Stimulated activated CD8-positive, alpha-beta memory T cell treated with anti-CD3 and anti-CD28 coated beads, Interleukin-12 subunit alpha, Interleukin-12 subunit beta, amount 100 ng/mL, for 24 hours (primary cell): ENCODE data around the gene CKLF.

ENCODE experiments used
- DNase-seq: peaks from one replicate; pipeline ENCODE4 v3.0.0-alpha.2; 2020; ENCODE audit errors: extremely low read depth

Gene CKLF

GRCh38 chr16:66517586-66518263, 34.7 kb upstream of the CKLF start:
- DNase-seq = no peak

GRCh38 chr16:66519482-66520373, 32.6 kb upstream of the CKLF start:
- DNase-seq = no peak

GRCh38 chr16:66520406-66521170, 31.8 kb upstream of the CKLF start:
- DNase-seq = no peak

GRCh38 chr16:66521252-66521713, 31.1 kb upstream of the CKLF start:
- no peak for DNase-seq

GRCh38 chr16:66521951-66522771, 30.2 kb upstream of the CKLF start:
- peak; percentile 82 for DNase-seq

- DNase-seq = no peak
These were observed 29.4 kb upstream of the CKLF start for GRCh38 chr16:66522816-66523590.

- DNase-seq = no peak
These were observed 28.5 kb upstream of the CKLF start for GRCh38 chr16:66523861-66524354.

- DNase-seq = no peak
These were observed 27.7 kb upstream of the CKLF start for GRCh38 chr16:66524601-66525164.

GRCh38 chr16:66525396-66526180, 26.8 kb upstream of the CKLF start:
- no peak for DNase-seq

GRCh38 chr16:66528294-66528693, 24.1 kb upstream of the CKLF start:
- DNase-seq = no peak

GRCh38 chr16:66529475-66529874, 22.9 kb upstream of the CKLF start:
- no peak for DNase-seq

- DNase-seq = no peak
These were observed 18.0 kb upstream of the CKLF start for GRCh38 chr16:66534376-66534799.

GRCh38 chr16:66536525-66536924, 15.9 kb upstream of the CKLF start:
- DNase-seq = no peak

- no peak for DNase-seq
These were observed 15.1 kb upstream of the CKLF start for GRCh38 chr16:66537236-66537635.

GRCh38 chr16:66538910-66539309, 13.5 kb upstream of the CKLF start:
- no peak for DNase-seq

- DNase-seq = no peak
These were observed 12.5 kb upstream of the CKLF start for GRCh38 chr16:66539623-66540469.

GRCh38 chr16:66541388-66542355, 10.7 kb upstream of the CKLF start:
- no peak for DNase-seq
